ENCODE measurements around the gene APLP2.

The APLP2 gene

DNA sequence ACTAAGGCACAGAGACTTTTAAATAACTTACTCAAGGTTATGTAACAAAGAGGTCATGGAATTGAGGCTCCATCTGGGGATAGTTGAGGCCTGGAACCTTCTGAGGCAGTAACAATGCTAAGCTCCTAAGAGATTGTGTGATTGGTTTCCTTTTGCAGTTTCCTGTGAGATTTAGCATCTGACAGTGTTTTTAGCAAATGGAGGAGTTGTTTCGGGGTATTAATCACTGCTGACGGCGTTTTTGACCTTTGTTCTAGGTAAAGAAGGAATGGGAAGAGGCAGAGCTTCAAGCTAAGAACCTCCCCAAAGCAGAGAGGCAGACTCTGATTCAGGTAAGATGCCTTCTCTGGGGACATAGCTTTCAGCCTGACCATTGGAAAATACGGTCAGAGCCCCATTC lies 57.8 kb downstream of the APLP2 start:
- no peak overlapping the region for H3K4me3 ChIP-seq (ENCODE audit: low read depth, low read length)
- DNase-seq (ENCODE audit: low read depth) = no peak
- TF ChIP-seq, protein P1, sequence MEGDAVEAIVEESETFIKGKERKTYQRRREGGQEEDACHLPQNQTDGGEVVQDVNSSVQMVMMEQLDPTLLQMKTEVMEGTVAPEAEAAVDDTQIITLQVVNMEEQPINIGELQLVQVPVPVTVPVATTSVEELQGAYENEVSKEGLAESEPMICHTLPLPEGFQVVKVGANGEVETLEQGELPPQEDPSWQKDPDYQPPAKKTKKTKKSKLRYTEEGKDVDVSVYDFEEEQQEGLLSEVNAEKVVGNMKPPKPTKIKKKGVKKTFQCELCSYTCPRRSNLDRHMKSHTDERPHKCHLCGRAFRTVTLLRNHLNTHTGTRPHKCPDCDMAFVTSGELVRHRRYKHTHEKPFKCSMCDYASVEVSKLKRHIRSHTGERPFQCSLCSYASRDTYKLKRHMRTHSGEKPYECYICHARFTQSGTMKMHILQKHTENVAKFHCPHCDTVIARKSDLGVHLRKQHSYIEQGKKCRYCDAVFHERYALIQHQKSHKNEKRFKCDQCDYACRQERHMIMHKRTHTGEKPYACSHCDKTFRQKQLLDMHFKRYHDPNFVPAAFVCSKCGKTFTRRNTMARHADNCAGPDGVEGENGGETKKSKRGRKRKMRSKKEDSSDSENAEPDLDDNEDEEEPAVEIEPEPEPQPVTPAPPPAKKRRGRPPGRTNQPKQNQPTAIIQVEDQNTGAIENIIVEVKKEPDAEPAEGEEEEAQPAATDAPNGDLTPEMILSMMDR (IDR thresholded peaks at IDR 0.05; ENCODE audit: insufficient read depth, low read depth, low read length, missing control alignments) = no peak

DNA sequence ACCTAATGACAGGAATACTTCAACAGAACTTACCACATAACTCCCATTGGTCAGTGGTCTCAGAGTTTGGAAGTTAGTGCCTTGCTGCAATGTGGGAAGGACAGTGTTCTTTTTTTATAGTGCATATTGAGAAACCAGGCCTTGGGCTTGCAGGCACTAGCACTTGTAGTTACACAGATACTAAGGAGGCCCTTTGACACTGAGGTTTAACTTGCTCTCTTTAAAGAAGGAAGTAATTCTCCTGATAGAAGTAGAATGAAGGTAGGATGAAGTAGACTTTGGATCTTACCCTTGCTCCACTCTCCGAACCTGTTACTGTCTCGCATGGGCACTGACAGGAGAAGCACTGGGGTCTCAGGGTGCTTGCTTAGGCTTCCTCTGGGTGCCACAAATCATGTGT lies 58.9 kb downstream of the APLP2 start:
- no peak for DNase-seq (ENCODE audit: low read depth)
- no peak overlapping the region for H3K4me3 ChIP-seq (ENCODE audit: low read depth, low read length)
- TF ChIP-seq, protein P1 (IDR thresholded peaks at IDR 0.05; ENCODE audit: insufficient read depth, low read depth, low read length, missing control alignments) = no peak

GRCh38 chr11:130129922-130130321 lies 60.2 kb downstream of the APLP2 start:
- TF ChIP-seq, protein P1 (IDR thresholded peaks at IDR 0.05; ENCODE audit: insufficient read depth, low read depth, low read length, missing control alignments) = no peak
- H3K4me3 ChIP-seq (ENCODE audit: low read depth, low read length) = no peak overlapping the region
- DNase-seq (ENCODE audit: low read depth) = no peak

- peak; percentile 75 for DNase-seq (ENCODE audit: low read depth)
- TF ChIP-seq, protein P1 (IDR thresholded peaks at IDR 0.05; ENCODE audit: insufficient read depth, low read depth, low read length, missing control alignments) = peak; percentile 75
- no peak overlapping the region for H3K4me3 ChIP-seq (ENCODE audit: low read depth, low read length)
These were observed 62.5 kb downstream of the APLP2 start for GRCh38 chr11:130131961-130132850.

DNA sequence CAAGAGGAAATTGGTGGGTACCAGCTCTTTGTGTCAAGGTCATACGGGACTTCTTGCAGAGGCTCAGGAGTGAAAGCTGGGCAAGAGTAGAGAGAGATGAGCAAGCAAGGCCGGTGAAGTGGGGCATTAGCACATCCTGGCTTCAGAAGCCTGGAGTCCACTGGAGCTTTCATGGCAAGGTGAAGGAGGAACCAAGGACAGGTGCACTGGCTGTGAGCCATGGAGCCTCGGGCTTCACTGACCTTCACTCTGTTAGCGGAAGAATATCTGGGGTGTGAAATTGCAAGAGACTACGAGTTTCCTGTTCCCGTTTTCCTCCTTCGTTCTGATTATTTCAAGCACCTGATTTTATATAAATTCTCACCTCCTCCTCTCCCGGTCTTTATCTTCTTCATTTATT lies 64.0 kb downstream of the APLP2 start:
- DNase-seq (ENCODE audit: low read depth) = no peak
- TF ChIP-seq, protein P1 (IDR thresholded peaks at IDR 0.05; ENCODE audit: insufficient read depth, low read depth, low read length, missing control alignments) = no peak
- H3K4me3 ChIP-seq (ENCODE audit: low read depth, low read length) = no peak overlapping the region

- H3K4me3 ChIP-seq (ENCODE audit: low read depth, low read length) = no peak overlapping the region
- no peak for DNase-seq (ENCODE audit: low read depth)
- TF ChIP-seq, protein P1 (IDR thresholded peaks at IDR 0.05; ENCODE audit: insufficient read depth, low read depth, low read length, missing control alignments) = no peak
These were observed 66.4 kb downstream of the APLP2 start for GRCh38 chr11:130136107-130136506.
